ENCODE measurements around the gene PLA2G2F. TPM values are rescaled to one million over a fixed set of nuclear protein-coding genes. Genes with fewer than 3 reads are reported as not detected.
A peak's percentile ranks its signal among the peaks of the same experiment; 100 is the strongest.

The PLA2G2F gene
- total RNA-seq, 2 donors from 2014 or later, result not detected

GRCh38 chr1:20160034-20160433 lies 20.9 kb downstream of the PLA2G2F start:
- Mint-ChIP-seq H3K36me3 (ENCODE audit: low read depth) (no peaks in the 10 kb centered on the region), H3K4me3 (no peak overlapping the region), H3K9me3 (peaks cover 64% of the 10 kb centered on the region), H3K27ac (no peak overlapping the region), H3K27me3 (ENCODE audit: insufficient read depth) (peaks cover 24% of the 10 kb centered on the region), H3K4me1 (no peaks in the 10 kb centered on the region)
- Histone ChIP-seq H3K27me3 (ENCODE audit: control insufficient read depth, insufficient read depth, low read length, poor library complexity, severe bottlenecking) (no peaks in the 10 kb centered on the region), H3K4me1 (ENCODE audit: control insufficient read depth, insufficient read depth, low read length) (no peaks in the 10 kb centered on the region), H3K9ac (ENCODE audit: extremely low read depth, low read length, poor library complexity, severe bottlenecking) (no peak overlapping the region), H3K9me3 (ENCODE audit: control insufficient read depth, low read length) (peaks cover 17% of the 10 kb centered on the region), H3K36me3 (ENCODE audit: control insufficient read depth, insufficient read depth, low read length) (no peaks in the 10 kb centered on the region), H3K27ac (ENCODE audit: low read depth, low read length) (no peak overlapping the region), H3K4me3 (ENCODE audit: low read length) (no peak overlapping the region)
- TF ChIP-seq CTCF (conservative IDR thresholded peaks at IDR 0.05), result no peak
- DNase-seq, result no peak
- WGBS, 2 experiments (ENCODE audit: insufficient coverage in 1 of 2, insufficient read length in 1 of 2), result 78% methylated on average over 1 of the region's 1 CpG; no CpG with 5 or more reads in 1 of the 2 experiments

- no peak overlapping the region for H3K4me3 Mint-ChIP-seq
- H3K4me1 Mint-ChIP-seq, result no peaks in the 10 kb centered on the region
These were observed 25.6 kb downstream of the PLA2G2F start for GRCh38 chr1:20164694-20165202.

GRCh38 chr1:20165522-20165951 lies 26.4 kb downstream of the PLA2G2F start:
- H3K4me1 Mint-ChIP-seq, result no peaks in the 10 kb centered on the region
- DNase-seq, result peak; percentile 62
- no peak overlapping the region for H3K27ac ChIP-seq (ENCODE audit: low read depth, low read length)
- H3K4me3 ChIP-seq (ENCODE audit: low read length), result no peak overlapping the region
- WGBS, 2 experiments (ENCODE audit: insufficient coverage in 1 of 2, insufficient read length in 1 of 2), result 87 to 89% methylated on average over 3 to 16 of the region's 16 CpGs
- no peaks in the 10 kb centered on the region for H3K4me1 ChIP-seq (ENCODE audit: control insufficient read depth, insufficient read depth, low read length)
- TF ChIP-seq CTCF (conservative IDR thresholded peaks at IDR 0.05), result peak; percentile 67
- peaks cover 42% of the 10 kb centered on the region for H3K9me3 Mint-ChIP-seq
- H3K36me3 ChIP-seq (ENCODE audit: control insufficient read depth, insufficient read depth, low read length), result no peaks in the 10 kb centered on the region
- peaks cover 28% of the 10 kb centered on the region for H3K27me3 Mint-ChIP-seq (ENCODE audit: insufficient read depth)
- peaks cover 4% of the 10 kb centered on the region for H3K9me3 ChIP-seq (ENCODE audit: control insufficient read depth, low read length)
- H3K9ac ChIP-seq (ENCODE audit: extremely low read depth, low read length, poor library complexity, severe bottlenecking), result no peak overlapping the region
- H3K27me3 ChIP-seq (ENCODE audit: control insufficient read depth, insufficient read depth, low read length, poor library complexity, severe bottlenecking), result no peaks in the 10 kb centered on the region
- H3K4me3 Mint-ChIP-seq, result no peak overlapping the region
- no peak overlapping the region for H3K27ac Mint-ChIP-seq
- H3K36me3 Mint-ChIP-seq (ENCODE audit: low read depth), result no peaks in the 10 kb centered on the region

More at GRCh38 chr1:20164694-20165202, 25.6 kb downstream of the PLA2G2F start:
- 90 to 91% methylated on average over 14 to 15 of the region's 15 CpGs for WGBS, 2 experiments (ENCODE audit: insufficient coverage in 1 of 2, insufficient read length in 1 of 2)
- no peak overlapping the region for H3K27ac Mint-ChIP-seq
- no peak overlapping the region for H3K9ac ChIP-seq (ENCODE audit: extremely low read depth, low read length, poor library complexity, severe bottlenecking)
- no peaks in the 10 kb centered on the region for H3K36me3 ChIP-seq (ENCODE audit: control insufficient read depth, insufficient read depth, low read length)
- H3K4me1 ChIP-seq (ENCODE audit: control insufficient read depth, insufficient read depth, low read length), result no peaks in the 10 kb centered on the region
- no peak overlapping the region for H3K4me3 ChIP-seq (ENCODE audit: low read length)
- peaks cover 30% of the 10 kb centered on the region for H3K27me3 Mint-ChIP-seq (ENCODE audit: insufficient read depth)
- no peak overlapping the region for H3K27ac ChIP-seq (ENCODE audit: low read depth, low read length)
- peaks cover 12% of the 10 kb centered on the region for H3K9me3 ChIP-seq (ENCODE audit: control insufficient read depth, low read length)
- no peak for DNase-seq
- no peak for TF ChIP-seq CTCF (conservative IDR thresholded peaks at IDR 0.05)
- H3K27me3 ChIP-seq (ENCODE audit: control insufficient read depth, insufficient read depth, low read length, poor library complexity, severe bottlenecking), result no peaks in the 10 kb centered on the region
- peaks cover 50% of the 10 kb centered on the region for H3K9me3 Mint-ChIP-seq
- no peaks in the 10 kb centered on the region for H3K36me3 Mint-ChIP-seq (ENCODE audit: low read depth)

Measured in endodermal cell (in vitro differentiated cells).